Right lobe of liver (tissue), 6 donors: Measurements from ENCODE around the gene ATP5F1D. TPM values are rescaled to one million over a fixed set of nuclear protein-coding genes. Genes with fewer than 3 reads are reported as not detected.

Experiments used
- ATAC-seq, 4 donors: fragments of 200-7000 bp; cut with Tn5 transposase; one replicate each; pipeline ENCODE4 v1.9.1; 2020; ENCODE audit warnings: mild to moderate bottlenecking in 4 of 4, moderate library complexity in 4 of 4
- DNase-seq, 3 donors: peaks; one replicate each; pipeline ENCODE4 v3.0.0-alpha.2; 2020
- H3K27ac ChIP-seq, 3 donors: fragments of 200-600 bp; one replicate each; pipeline ENCODE4 v1.8.0; 2022
- H3K27me3 ChIP-seq, 2 donors: fragments of 200-600 bp; one replicate each; pipeline ENCODE4 v1.8.0; 2022
- H3K36me3 ChIP-seq, 4 donors: fragments of 200-600 bp; sonication (generic) in 1 of 4; one replicate each; pipeline versions ENCODE4 v1.5.1 to v1.8.0; 2017 to 2022; ENCODE audit warnings: control low read depth in 1 of 4
- H3K4me1 ChIP-seq, 4 donors: fragments of 200-600 bp; sonication (generic) in 1 of 4; one replicate each; pipeline versions ENCODE4 v1.5.1 to v1.8.0; 2017 to 2022; ENCODE audit warnings: control low read depth in 1 of 4
- H3K4me3 ChIP-seq, 3 donors: fragments of 200-600 bp; one replicate each; pipeline ENCODE4 v1.8.0; 2022
- H3K9me3 ChIP-seq, 4 donors: fragments of 200-600 bp; sonication (generic) in 1 of 4; one replicate each; pipeline versions ENCODE4 v1.5.1 to v1.8.0; 2017 to 2022; ENCODE audit warnings: control low read depth in 1 of 4
- POLR2A ChIP-seq: fragments of 450-650 bp; IDR thresholded peaks from one replicate; pipeline ENCODE4 v1.6.1; 2017; ENCODE audit warnings: antibody characterized with exemption, mild to moderate bottlenecking
- WGBS: methylation state at CpG from one replicate; pipeline ENCODE4 v1.1.6; 2018; ENCODE audit warnings: low coverage, low lambda C conversion rate; ENCODE audit not compliant: insufficient coverage; ENCODE audit errors: missing lambda C conversion rate; 5-methylcytosine and 5-hydroxymethylcytosine counted together
- intact Hi-C, 2 donors: fragments of 100-400 bp; cut with DNase I; formaldehyde crosslinking; loops; one replicate each; pipeline versions ENCODE4 v1.11.2 to v1.14.1; 2022
- total RNA-seq, 6 experiments: library from RNA; depleted of rRNA in 2 of 6; stranded (reverse); fragments of >200 nt in 2 of 6; fragmentation: NEBNext Ultra II Directional in 3 of 6; extraction: Animal tissue kit (Norgen Biotek cat#: 25700) in 3 of 6; gene quantifications; one replicate each; pipeline versions ENCODE4 v1.1.0 to v1.2.4, GENCODE V29; 2016 to 2023
- TF ChIP-seq, protein P1 (sequence below), 4 donors: fragments of 200-600 bp in 3 of 4; fragments of 450-650 bp in 1 of 4; IDR thresholded peaks; one replicate each; pipeline versions ENCODE4 v1.5.1 to v1.8.0; 2016 to 2022; ENCODE audit warnings: antibody characterized with exemption in 4 of 4, mild to moderate bottlenecking in 2 of 4
- donor health status: DM: no; HTN: yes; CAD: no.
- donor health status: DM: no; HTN: no; CAD: no.
- donor health status: DM: no; HTN: no; CAD: no.
- donor health status: DM: no; HTN: yes; CAD: no.
- donor health status: DM: no; HTN: yes; CAD: no.

The ATP5F1D gene
- total RNA-seq, 6 experiments from 2014 or later, result 98.1 to 240 (median 137) TPM

- intact Hi-C loops, result no loop called here
- Histone ChIP-seq H3K27ac (no peak overlapping the region), H3K27me3 (no peaks in the 10 kb centered on the region), H3K9me3 (no peaks in the 10 kb centered on the region), H3K4me1 (peaks cover 0 to under 1% (median 0%) of the 10 kb centered on the region in 4 donors), H3K36me3 (no peaks in the 10 kb centered on the region), H3K4me3 (no peak overlapping the region)
- ATAC-seq, result peak; percentile 9 to 48 (median 44)
- TF ChIP-seq, protein P1, sequence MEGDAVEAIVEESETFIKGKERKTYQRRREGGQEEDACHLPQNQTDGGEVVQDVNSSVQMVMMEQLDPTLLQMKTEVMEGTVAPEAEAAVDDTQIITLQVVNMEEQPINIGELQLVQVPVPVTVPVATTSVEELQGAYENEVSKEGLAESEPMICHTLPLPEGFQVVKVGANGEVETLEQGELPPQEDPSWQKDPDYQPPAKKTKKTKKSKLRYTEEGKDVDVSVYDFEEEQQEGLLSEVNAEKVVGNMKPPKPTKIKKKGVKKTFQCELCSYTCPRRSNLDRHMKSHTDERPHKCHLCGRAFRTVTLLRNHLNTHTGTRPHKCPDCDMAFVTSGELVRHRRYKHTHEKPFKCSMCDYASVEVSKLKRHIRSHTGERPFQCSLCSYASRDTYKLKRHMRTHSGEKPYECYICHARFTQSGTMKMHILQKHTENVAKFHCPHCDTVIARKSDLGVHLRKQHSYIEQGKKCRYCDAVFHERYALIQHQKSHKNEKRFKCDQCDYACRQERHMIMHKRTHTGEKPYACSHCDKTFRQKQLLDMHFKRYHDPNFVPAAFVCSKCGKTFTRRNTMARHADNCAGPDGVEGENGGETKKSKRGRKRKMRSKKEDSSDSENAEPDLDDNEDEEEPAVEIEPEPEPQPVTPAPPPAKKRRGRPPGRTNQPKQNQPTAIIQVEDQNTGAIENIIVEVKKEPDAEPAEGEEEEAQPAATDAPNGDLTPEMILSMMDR (IDR thresholded peaks at IDR 0.05), result no peak
- WGBS, result 45% methylated on average over 2 of the region's 15 CpGs
- DNase-seq, result no peak
Measured at GRCh38 chr19:1231729-1232637, 9.6 kb upstream of the ATP5F1D start.

DNA sequence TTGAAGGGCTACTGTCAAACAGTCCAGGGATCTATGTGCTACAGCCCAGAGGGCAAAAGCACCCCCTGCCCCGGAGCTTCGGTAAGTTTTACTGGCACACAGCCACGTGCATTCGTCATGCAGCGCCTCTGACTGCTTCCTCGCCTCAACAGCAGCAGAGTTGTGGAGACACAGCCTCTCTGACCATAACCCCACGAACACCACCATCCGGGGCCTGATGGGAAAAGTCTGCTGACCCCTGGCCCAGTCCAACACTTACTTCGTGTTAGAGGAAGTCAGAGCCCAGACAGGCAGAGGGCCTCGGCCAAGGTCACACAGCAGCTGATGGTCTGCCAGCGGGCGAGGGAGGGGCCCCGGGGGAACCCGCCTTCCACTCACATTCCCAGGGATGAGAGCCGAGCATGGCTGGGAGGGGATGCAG lies 8.9 kb upstream of the ATP5F1D start:
- Histone ChIP-seq H3K9me3 (no peaks in the 10 kb centered on the region), H3K27me3 (no peaks in the 10 kb centered on the region), H3K4me1 (peaks cover 0 to 7% (median 0%) of the 10 kb centered on the region in 4 donors), H3K4me3 (no peak overlapping the region), H3K36me3 (no peaks in the 10 kb centered on the region), H3K27ac (no peak overlapping the region)
- ATAC-seq (peak; percentile 24 to 39 (median 26)), DNase-seq (no peak)
- TF ChIP-seq, protein P1 (IDR thresholded peaks at IDR 0.05), result no peak
- no peak for TF ChIP-seq POLR2A
- 18% methylated on average over 5 of the region's 15 CpGs for WGBS
- intact Hi-C loops, result no loop called here

- Histone ChIP-seq H3K36me3 (no peaks in the 10 kb centered on the region), H3K4me3 (no peak overlapping the region), H3K9me3 (no peaks in the 10 kb centered on the region), H3K4me1 (peaks cover 0 to 7% (median 0%) of the 10 kb centered on the region in 4 donors), H3K27me3 (no peaks in the 10 kb centered on the region), H3K27ac (no peak overlapping the region)
- ATAC-seq, result no peak
- WGBS, result no CpG with 5 or more reads among the region's 24 CpGs
- intact Hi-C loops, result no loop called here
- TF ChIP-seq, protein P1 (IDR thresholded peaks at IDR 0.05), result no peak
- no peak for TF ChIP-seq POLR2A
- no peak for DNase-seq
Measured at GRCh38 chr19:1233115-1233667, 8.4 kb upstream of the ATP5F1D start.

GRCh38 chr19:1234051-1234954 lies 7.2 kb upstream of the ATP5F1D start:
- no peak for ATAC-seq
- Histone ChIP-seq H3K9me3 (no peaks in the 10 kb centered on the region), H3K4me1 (peaks cover 0 to 7% (median 0%) of the 10 kb centered on the region in 4 donors), H3K36me3 (no peaks in the 10 kb centered on the region), H3K27ac (no peak overlapping the region), H3K27me3 (no peaks in the 10 kb centered on the region), H3K4me3 (no peak overlapping the region)
- WGBS, result no CpG with 5 or more reads among the region's 45 CpGs
- TF ChIP-seq, protein P1 (IDR thresholded peaks at IDR 0.05), result no peak
- no peak for TF ChIP-seq POLR2A
- intact Hi-C loops, result no loop called here
- DNase-seq, result no peak
